CD14-positive monocyte (primary cell): ENCODE measurements around the gene ANKRD37. TPM values are rescaled to one million over a fixed set of nuclear protein-coding genes. Genes with fewer than 3 reads are reported as not detected.

Experiments used
- DNase-seq, 3 donors: peaks; one replicate each; pipeline ENCODE4 v3.0.0-alpha.2; 2011 to 2022
- H2AFZ ChIP-seq: 2 replicates; pipeline ENCODE4 v1.6.0; 2012; ENCODE audit warnings: mild to moderate bottlenecking, low read depth, low read length, inconsistent platforms; ENCODE audit not compliant: insufficient read depth, poor library complexity, severe bottlenecking
- H3K27ac ChIP-seq, 2 donors: 1 replicate in 1 of 2; 2 replicates in 1 of 2; pipeline ENCODE4 v1.5.1; 2012 to 2013; ENCODE audit warnings: low read length in 2 of 2, control low read depth in 1 of 2, inconsistent platforms in 1 of 2, low read depth in 1 of 2, mild to moderate bottlenecking in 1 of 2
- H3K27me3 ChIP-seq, 2 donors: one replicate each; pipeline versions ENCODE4 v1.6.0 to v1.6.1; 2011 to 2013; ENCODE audit warnings: low read length in 2 of 2; ENCODE audit not compliant: control insufficient read depth in 2 of 2, insufficient read depth in 2 of 2
- H3K36me3 ChIP-seq, 2 donors: replicated peaks in 1 of 2; 1 replicate in 1 of 2; 2 replicates in 1 of 2; pipeline versions ENCODE4 v1.5.1 to v1.6.1; 2012 to 2013; ENCODE audit warnings: low read length in 2 of 2, control low read depth in 1 of 2, inconsistent platforms in 1 of 2, mild to moderate bottlenecking in 1 of 2; ENCODE audit not compliant: insufficient read depth in 2 of 2, control insufficient read depth in 1 of 2
- H3K4me1 ChIP-seq, 2 donors: 1 replicate in 1 of 2; 2 replicates in 1 of 2; pipeline versions ENCODE4 v1.5.1 to v1.6.1; 2012 to 2013; ENCODE audit warnings: low read length in 2 of 2, control low read depth in 1 of 2, inconsistent platforms in 1 of 2, mild to moderate bottlenecking in 1 of 2, moderate library complexity in 1 of 2; ENCODE audit not compliant: insufficient read depth in 2 of 2, control insufficient read depth in 1 of 2
- H3K4me2 ChIP-seq: replicated peaks from 2 replicates; pipeline ENCODE3; 2012; ENCODE audit warnings: low read length, moderate library complexity, mild to moderate bottlenecking; ENCODE audit not compliant: poor library complexity, severe bottlenecking; ENCODE audit errors: extremely low read depth
- H3K4me3 ChIP-seq, 3 experiments: fragments of 200-600 bp in 1 of 3; sonication (generic) in 1 of 3; replicated peaks in 1 of 3; 1 replicate in 2 of 3; 2 replicates in 1 of 3; pipeline ENCODE4 v1.5.1; 2011 to 2013; ENCODE audit warnings: low read length in 3 of 3, mild to moderate bottlenecking in 3 of 3, control low read depth in 2 of 3, low read depth in 2 of 3, inconsistent platforms in 1 of 3, moderate library complexity in 1 of 3
- H3K79me2 ChIP-seq: 2 replicates; pipeline ENCODE4 v1.6.0; 2012; ENCODE audit warnings: mild to moderate bottlenecking, control low read depth, inconsistent platforms, low read length, moderate library complexity; ENCODE audit not compliant: insufficient read depth
- H3K9ac ChIP-seq: 2 replicates; pipeline ENCODE4 v1.6.0; 2017; ENCODE audit warnings: low read length, mild to moderate bottlenecking; ENCODE audit not compliant: insufficient read depth, poor library complexity, severe bottlenecking
- H3K9me3 ChIP-seq, 2 donors: replicated peaks in 1 of 2; 1 replicate in 1 of 2; 2 replicates in 1 of 2; pipeline versions ENCODE4 v1.5.1 to v1.6.1; 2012 to 2013; ENCODE audit warnings: low read length in 2 of 2, control low read depth in 1 of 2; ENCODE audit not compliant: control insufficient read depth in 1 of 2, insufficient read depth in 1 of 2
- H4K20me1 ChIP-seq: 2 replicates; pipeline ENCODE4 v1.6.0; 2012; ENCODE audit warnings: mild to moderate bottlenecking, low read length, control low read depth, moderate library complexity; ENCODE audit not compliant: insufficient read depth
- H3K27ac Mint-ChIP-seq, 7 donors: one replicate each; pipeline ENCODE4 v1.8.0; 2020; ENCODE audit warnings: mild to moderate bottlenecking in 7 of 7, mixed read lengths in 7 of 7, moderate library complexity in 6 of 7, inconsistent platforms in 2 of 7
- H3K27me3 Mint-ChIP-seq, 3 donors: one replicate each; pipeline ENCODE4 v1.8.0; 2021 to 2022; ENCODE audit warnings: low read depth in 3 of 3, mild to moderate bottlenecking in 3 of 3, mixed read lengths in 3 of 3, moderate library complexity in 3 of 3, inconsistent platforms in 1 of 3
- H3K36me3 Mint-ChIP-seq, 2 donors: one replicate each; pipeline ENCODE4 v1.8.0; 2020; ENCODE audit warnings: mixed read lengths in 2 of 2, inconsistent platforms in 1 of 2, mild to moderate bottlenecking in 1 of 2
- H3K4me1 Mint-ChIP-seq: one replicate; pipeline ENCODE4 v1.8.0; 2020; ENCODE audit warnings: mild to moderate bottlenecking, mixed read lengths
- H3K4me3 Mint-ChIP-seq, 2 donors: one replicate each; pipeline ENCODE4 v1.8.0; 2020; ENCODE audit warnings: mild to moderate bottlenecking in 2 of 2, mixed read lengths in 2 of 2, moderate library complexity in 1 of 2
- H3K9me3 Mint-ChIP-seq, 7 donors: one replicate each; pipeline ENCODE4 v1.8.0; 2020 to 2022; ENCODE audit warnings: mixed read lengths in 7 of 7, mild to moderate bottlenecking in 6 of 7, moderate library complexity in 6 of 7, inconsistent platforms in 2 of 7
- WGBS: methylation state at CpG from one replicate; pipeline ENCODE4 v1.1.5; 2013; ENCODE audit warnings: missing lambda C conversion rate; ENCODE audit not compliant: insufficient coverage; 5-methylcytosine and 5-hydroxymethylcytosine counted together
- intact Hi-C, 2 donors: fragments of 100-400 bp; cut with micrococcal nuclease; formaldehyde crosslinking; loops; one replicate each; pipeline versions ENCODE4 v1.15.0 to v1.15.1; 2023
- polyA plus RNA-seq, 3 donors: library from polyadenylated mRNA; depleted of rRNA in 1 of 3; unstranded in 2 of 3; stranded (reverse) in 1 of 3; fragments of 300-500 nt in 2 of 3; fragments of >200 nt in 1 of 3; fragmentation: Illumina TruSeq in 2 of 3; gene quantifications; 1 replicate in 2 of 3; 2 replicates in 1 of 3; pipeline ENCODE4 v1.2.3, GENCODE V29; 2012 to 2021
- TF ChIP-seq, protein P1 (sequence below): fragments of 200-600 bp; IDR thresholded peaks from one replicate; pipeline ENCODE4 v1.8.0; 2022; ENCODE audit warnings: antibody characterized with exemption, mild to moderate bottlenecking

Gene ANKRD37
- polyA plus RNA-seq, 3 donors: 4.2 to 6.5 (median 5.4) TPM

DNA sequence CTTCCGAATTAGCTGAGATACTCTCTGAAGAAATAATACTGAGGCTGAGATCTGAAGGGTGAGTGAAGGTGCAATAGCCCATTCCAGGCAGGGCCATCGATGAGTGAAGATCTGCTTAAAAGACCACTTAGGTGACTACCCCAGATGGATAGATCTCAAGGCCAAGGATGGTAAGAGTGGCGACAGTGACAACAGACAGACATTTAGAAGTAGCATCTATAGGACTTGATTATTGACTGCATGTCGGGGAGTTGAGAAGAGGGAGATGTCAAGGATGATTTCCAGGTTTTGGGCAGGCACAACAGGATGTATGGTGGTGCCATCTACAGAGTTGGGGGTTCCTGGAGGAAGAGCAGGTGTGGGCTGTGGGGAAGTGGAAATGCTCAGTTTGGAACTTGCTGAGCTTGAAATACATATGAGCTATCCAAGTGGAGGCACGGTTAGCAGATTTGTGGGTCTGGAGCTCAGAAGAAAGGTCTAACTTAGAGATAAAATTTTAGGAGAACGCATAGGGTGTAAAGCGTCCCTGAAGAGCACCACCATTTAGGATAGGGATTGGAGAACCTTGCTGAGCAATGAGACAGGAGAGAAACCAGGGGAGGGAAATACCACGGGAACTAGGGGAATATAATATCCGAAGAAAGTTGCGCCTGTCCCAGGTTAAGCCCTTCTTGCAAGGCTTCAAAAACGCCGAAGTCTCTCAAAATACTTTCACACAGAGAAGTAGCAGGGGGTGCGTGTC is 28.4 kb downstream of the ANKRD37 start:
- peak; percentile 2 to 31 (median 7) for DNase-seq
- Histone ChIP-seq H2AFZ (peak overlapping the region; percentile 82), H3K4me2 (peak overlapping the region; percentile 77), H3K79me2 (peaks cover 10% of the 10 kb centered on the region), H3K9ac (peak overlapping the region; percentile 92), H3K27me3 (no peaks in the 10 kb centered on the region), H3K4me1 (peaks cover 11 to 15% of the 10 kb centered on the region in 2 donors), H3K27ac (peak overlapping the region; percentile 65 to 97), H3K9me3 (no peaks in the 10 kb centered on the region), H3K4me3 (peak overlapping the region; percentile 80 to 89 (median 80)), H4K20me1 (no peaks in the 10 kb centered on the region), H3K36me3 (peaks cover 0 to 17% of the 10 kb centered on the region in 2 donors)
- WGBS: 16% methylated on average over 8 of the region's 13 CpGs
- peaks cover 11 to 19% of the 10 kb centered on the region in 2 donors for H3K36me3 Mint-ChIP-seq
- peaks cover 0 to 7% (median 0%) of the 10 kb centered on the region in 7 donors for H3K9me3 Mint-ChIP-seq
- H3K4me1 Mint-ChIP-seq: peaks cover 16% of the 10 kb centered on the region
- TF ChIP-seq, protein P1, sequence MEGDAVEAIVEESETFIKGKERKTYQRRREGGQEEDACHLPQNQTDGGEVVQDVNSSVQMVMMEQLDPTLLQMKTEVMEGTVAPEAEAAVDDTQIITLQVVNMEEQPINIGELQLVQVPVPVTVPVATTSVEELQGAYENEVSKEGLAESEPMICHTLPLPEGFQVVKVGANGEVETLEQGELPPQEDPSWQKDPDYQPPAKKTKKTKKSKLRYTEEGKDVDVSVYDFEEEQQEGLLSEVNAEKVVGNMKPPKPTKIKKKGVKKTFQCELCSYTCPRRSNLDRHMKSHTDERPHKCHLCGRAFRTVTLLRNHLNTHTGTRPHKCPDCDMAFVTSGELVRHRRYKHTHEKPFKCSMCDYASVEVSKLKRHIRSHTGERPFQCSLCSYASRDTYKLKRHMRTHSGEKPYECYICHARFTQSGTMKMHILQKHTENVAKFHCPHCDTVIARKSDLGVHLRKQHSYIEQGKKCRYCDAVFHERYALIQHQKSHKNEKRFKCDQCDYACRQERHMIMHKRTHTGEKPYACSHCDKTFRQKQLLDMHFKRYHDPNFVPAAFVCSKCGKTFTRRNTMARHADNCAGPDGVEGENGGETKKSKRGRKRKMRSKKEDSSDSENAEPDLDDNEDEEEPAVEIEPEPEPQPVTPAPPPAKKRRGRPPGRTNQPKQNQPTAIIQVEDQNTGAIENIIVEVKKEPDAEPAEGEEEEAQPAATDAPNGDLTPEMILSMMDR: no peak
- intact Hi-C loops: loop anchor here in 1 of 2 donors (1.0 kb wide), 1 partner anchor 28 kb away; no protein-coding TSS in a partner anchor
- H3K27ac Mint-ChIP-seq: peak overlapping the region; percentile 98 to 99 (median 99)
- peak overlapping the region; percentile 94 to 96 for H3K4me3 Mint-ChIP-seq
- peaks cover 7 to 24% (median 24%) of the 10 kb centered on the region in 3 donors for H3K27me3 Mint-ChIP-seq

DNA sequence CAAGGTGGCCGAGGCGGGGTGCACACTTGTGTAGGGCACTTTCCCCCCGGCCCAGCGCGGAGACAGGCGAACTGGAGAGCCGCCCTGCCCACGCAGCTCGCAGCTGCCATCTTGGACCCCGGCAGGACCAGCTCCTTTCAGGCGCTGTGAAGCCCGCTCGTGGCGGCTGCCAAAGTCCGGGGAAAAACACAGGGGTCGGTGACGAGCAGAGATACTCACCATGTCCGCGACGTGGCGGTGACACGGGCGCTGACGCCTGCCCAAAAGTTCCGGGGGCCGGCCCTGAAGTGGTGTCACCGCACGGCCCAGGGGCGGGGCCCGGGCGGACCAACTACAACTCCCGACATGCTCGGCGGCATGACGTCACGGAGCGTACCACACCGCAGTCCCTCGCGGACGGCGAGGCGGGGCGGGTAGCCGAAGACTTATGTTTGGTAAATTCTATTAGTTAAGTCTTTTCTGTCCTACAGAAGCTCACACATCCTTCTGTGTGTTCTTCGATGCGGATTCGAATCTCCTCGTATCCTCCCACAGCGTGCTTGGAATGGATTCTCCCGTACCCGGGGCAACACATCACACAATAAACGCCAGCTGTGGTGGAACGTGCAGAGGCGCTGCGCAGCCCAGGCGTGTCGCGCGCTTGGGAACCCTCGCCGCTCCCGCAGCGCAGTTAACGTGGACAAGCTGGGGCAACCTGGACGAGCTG is 29.2 kb downstream of the ANKRD37 start, which contains the start of gene UFSP2:
UFSP2 (minus strand) TSS at position 318 of the 706 bp plus-strand sequence; CDS start at position 222, 96 bp downstream.
- TF ChIP-seq, protein P1: no peak
- peaks cover 11 to 19% of the 10 kb centered on the region in 2 donors for H3K36me3 Mint-ChIP-seq
- H3K27ac ChIP-seq: peak within 1 kb of the TSS; percentile 65 to 97
- intact Hi-C loops: loop anchor here in 1 of 2 donors (1.0 kb wide), 1 partner anchor 28 kb away; no protein-coding TSS in a partner anchor
- H4K20me1 ChIP-seq: no peaks in the 10 kb centered on the region
- H3K4me1 ChIP-seq: peaks cover 11 to 15% of the 10 kb centered on the region in 2 donors
- DNase-seq: peak; percentile 86 to 95 (median 93)
- H3K9me3 ChIP-seq: no peaks in the 10 kb centered on the region
- peaks cover 0 to 7% (median 0%) of the 10 kb centered on the region in 7 donors for H3K9me3 Mint-ChIP-seq
- peak within 1 kb of the TSS; percentile 80 to 89 (median 80) for H3K4me3 ChIP-seq
- peak within 1 kb of the TSS; percentile 82 for H2AFZ ChIP-seq
- H3K4me3 Mint-ChIP-seq: peak within 1 kb of the TSS; percentile 94 to 96
- H3K4me1 Mint-ChIP-seq: peaks cover 16% of the 10 kb centered on the region
- peak within 1 kb of the TSS; percentile 92 for H3K9ac ChIP-seq
- peaks cover 8 to 28% (median 28%) of the 10 kb centered on the region in 3 donors for H3K27me3 Mint-ChIP-seq
- 0% methylated on average over 55 of the region's 66 CpGs for WGBS
- H3K27ac Mint-ChIP-seq: peak within 1 kb of the TSS; percentile 98 to 99 (median 99)
- peaks cover 0 to 15% of the 10 kb centered on the region in 2 donors for H3K36me3 ChIP-seq
- no peaks in the 10 kb centered on the region for H3K27me3 ChIP-seq
- H3K4me2 ChIP-seq: peak within 1 kb of the TSS; percentile 77
- H3K79me2 ChIP-seq: peaks cover 10% of the 10 kb centered on the region
